Measurements from ENCODE around the gene GSE1. TPM values are rescaled to one million over a fixed set of nuclear protein-coding genes. Genes with fewer than 3 reads are reported as not detected.

GSE1 gene
- total RNA-seq, 1 donor from 2014 or later = 80.8 TPM

GRCh38 chr16:85658504-85659326 is 45.6 kb downstream of the GSE1 start:
- intact Hi-C loops (cut with DNase I) = no loop called here
- H3K4me3 ChIP-seq = no peak overlapping the region
- H3K4me1 ChIP-seq = peaks cover 22% of the 10 kb centered on the region
- no peak for TF ChIP-seq POLR2AphosphoS5 (IDR thresholded peaks at IDR 0.05; ENCODE audit: insufficient read depth in 1 of 2, low read depth in 1 of 2)
- no peak for TF ChIP-seq POLR2A (IDR thresholded peaks at IDR 0.05)
- TF ChIP-seq CTCF (IDR thresholded peaks at IDR 0.05) = no peak
- no peaks in the 10 kb centered on the region for H3K9me3 ChIP-seq
- no peak overlapping the region for H3K27ac ChIP-seq
- H3K36me3 ChIP-seq = peaks cover 0 to 70% of the 10 kb centered on the region in 2 donors
- no peaks in the 10 kb centered on the region for H3K27me3 ChIP-seq
- no peak for DNase-seq (ENCODE audit: extremely low spot score in 2 of 2)

- TF ChIP-seq POLR2AphosphoS5 (IDR thresholded peaks at IDR 0.05; ENCODE audit: insufficient read depth in 1 of 2, low read depth in 1 of 2) (no peak), CTCF (IDR thresholded peaks at IDR 0.05) (no peak), POLR2A (IDR thresholded peaks at IDR 0.05) (no peak)
- Histone ChIP-seq H3K4me1 (peaks cover 15% of the 10 kb centered on the region), H3K27ac (no peak overlapping the region), H3K36me3 (peaks cover 0 to 75% of the 10 kb centered on the region in 2 donors), H3K27me3 (no peaks in the 10 kb centered on the region), H3K4me3 (no peak overlapping the region), H3K9me3 (no peaks in the 10 kb centered on the region)
- no peak for DNase-seq (ENCODE audit: extremely low spot score in 2 of 2)
- intact Hi-C loops (cut with DNase I) = no loop called here
Observed at GRCh38 chr16:85659336-85659735, 46.2 kb downstream of the GSE1 start.

GRCh38 chr16:85659805-85660511 is 46.8 kb downstream of the GSE1 start:
- intact Hi-C loops (cut with DNase I) = no loop called here
- Histone ChIP-seq H3K4me1 (peaks cover 9% of the 10 kb centered on the region), H3K27ac (no peak overlapping the region), H3K9me3 (no peaks in the 10 kb centered on the region), H3K4me3 (no peak overlapping the region), H3K36me3 (peaks cover 0 to 75% of the 10 kb centered on the region in 2 donors), H3K27me3 (no peaks in the 10 kb centered on the region)
- TF ChIP-seq POLR2A (IDR thresholded peaks at IDR 0.05) (no peak), CTCF (IDR thresholded peaks at IDR 0.05) (peak in 2 of 3 experiments; percentile 42 to 57), POLR2AphosphoS5 (IDR thresholded peaks at IDR 0.05; ENCODE audit: insufficient read depth in 1 of 2, low read depth in 1 of 2) (no peak)
- DNase-seq (ENCODE audit: extremely low spot score in 2 of 2) = no peak

- peaks cover 0 to 75% of the 10 kb centered on the region in 2 donors for H3K36me3 ChIP-seq
- intact Hi-C loops (cut with DNase I) = no loop called here
- H3K9me3 ChIP-seq = no peaks in the 10 kb centered on the region
- H3K27me3 ChIP-seq = no peaks in the 10 kb centered on the region
- H3K4me1 ChIP-seq = peaks cover 6% of the 10 kb centered on the region
- no peak for DNase-seq (ENCODE audit: extremely low spot score in 2 of 2)
- H3K27ac ChIP-seq = no peak overlapping the region
- no peak overlapping the region for H3K4me3 ChIP-seq
- TF ChIP-seq CTCF (IDR thresholded peaks at IDR 0.05) (no peak), POLR2A (IDR thresholded peaks at IDR 0.05) (no peak), POLR2AphosphoS5 (IDR thresholded peaks at IDR 0.05; ENCODE audit: insufficient read depth in 1 of 2, low read depth in 1 of 2) (no peak)
Observed at GRCh38 chr16:85660843-85661739, 48.0 kb downstream of the GSE1 start.
